NCI-H146 (cell line): ENCODE data around the gene CBFA2T3.
"Not testable (repeated sequence)": the region's sequence is repeated elsewhere in the genome, so short reads cannot be mapped to it uniquely, and the experiment has no call there.

Source experiments
- DNase-seq: peaks from one replicate; lab custom pipeline; 2025; lab: John Stamatoyannopoulos, UW

Gene CBFA2T3

DNA sequence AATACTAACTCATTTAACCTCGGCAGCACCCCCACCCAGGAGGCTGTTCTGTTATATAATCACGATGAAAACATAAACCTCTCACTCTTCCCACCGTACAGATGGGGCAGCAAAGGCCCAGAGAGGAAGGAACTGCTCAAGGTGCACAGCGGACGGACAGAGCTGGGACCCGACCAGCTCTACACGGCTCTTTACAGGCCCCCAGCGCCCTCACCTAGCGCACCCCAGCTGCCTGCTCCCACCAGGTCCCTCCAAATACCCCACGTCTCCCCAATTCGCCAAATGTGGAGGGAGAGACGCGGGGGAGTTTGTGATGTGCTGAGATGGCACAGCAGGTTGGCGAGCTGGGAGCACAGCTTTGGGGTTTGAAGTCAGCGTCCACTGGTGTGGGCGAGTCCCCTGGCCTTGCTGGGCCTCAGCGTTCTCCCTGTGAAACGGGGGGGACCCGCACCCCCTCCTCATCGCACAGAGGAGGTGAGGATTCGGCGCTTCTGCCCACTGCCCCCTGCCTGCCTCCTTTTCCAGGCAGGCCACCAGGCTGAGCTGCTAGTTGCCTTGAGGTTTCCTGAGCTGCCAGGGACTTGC lies 54.1 kb downstream of the CBFA2T3 start:
- DNase-seq, result no peak

DNA sequence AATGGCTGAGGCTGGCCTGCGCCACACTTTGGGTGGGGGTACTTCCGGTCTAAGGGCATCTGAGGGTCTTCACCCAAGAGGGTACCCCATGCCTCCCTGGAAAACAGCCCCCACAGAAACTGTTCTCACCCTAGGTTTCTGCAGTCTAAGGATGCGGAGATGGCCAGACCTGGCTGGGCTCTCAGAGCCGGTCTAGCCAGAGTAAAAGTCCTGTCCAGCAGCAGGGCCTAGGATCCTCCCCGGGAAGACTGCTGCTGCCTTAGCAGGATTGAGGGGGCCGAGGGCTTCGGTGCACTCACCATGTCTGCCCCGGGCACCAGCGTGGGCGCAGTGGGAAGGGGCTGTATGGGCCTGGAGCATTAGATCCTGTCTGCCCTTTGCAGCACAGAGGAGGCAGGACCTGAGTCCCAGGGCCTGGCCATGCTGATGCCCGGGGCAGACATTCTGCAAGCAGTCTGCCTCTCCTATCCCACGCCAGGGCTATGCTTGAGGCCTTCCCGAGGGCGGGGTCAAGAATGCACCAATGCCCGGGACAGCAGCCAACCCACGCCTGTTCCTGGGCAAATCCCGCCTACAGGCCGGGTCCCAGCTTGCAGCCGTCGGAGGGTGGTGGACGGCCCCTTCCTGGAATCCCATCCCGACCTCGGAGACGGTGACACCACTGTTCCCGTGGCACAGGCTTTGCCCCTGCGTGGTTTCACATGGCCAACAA lies 54.7 kb downstream of the CBFA2T3 start:
- no peak for DNase-seq

DNA sequence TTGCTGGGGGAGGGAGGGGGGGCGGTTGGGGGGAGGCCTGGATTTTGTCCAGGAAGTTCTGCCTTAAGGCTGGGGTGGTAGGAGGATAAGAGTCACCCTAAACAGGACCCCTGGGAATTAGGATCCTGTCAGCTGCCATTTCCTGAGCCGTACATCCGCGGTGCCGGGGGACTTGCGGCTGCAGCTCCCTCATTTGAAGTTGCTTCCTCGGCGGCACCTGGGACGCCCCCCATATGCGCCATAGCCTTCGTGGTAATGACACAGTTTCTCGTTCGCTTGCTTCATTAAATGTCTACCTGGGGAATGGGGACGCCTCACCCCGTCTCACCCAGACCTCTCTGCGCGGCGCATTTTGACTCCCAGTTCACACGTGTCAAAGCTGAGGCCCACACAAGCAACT lies 55.4 kb downstream of the CBFA2T3 start:
- no peak for DNase-seq

DNA sequence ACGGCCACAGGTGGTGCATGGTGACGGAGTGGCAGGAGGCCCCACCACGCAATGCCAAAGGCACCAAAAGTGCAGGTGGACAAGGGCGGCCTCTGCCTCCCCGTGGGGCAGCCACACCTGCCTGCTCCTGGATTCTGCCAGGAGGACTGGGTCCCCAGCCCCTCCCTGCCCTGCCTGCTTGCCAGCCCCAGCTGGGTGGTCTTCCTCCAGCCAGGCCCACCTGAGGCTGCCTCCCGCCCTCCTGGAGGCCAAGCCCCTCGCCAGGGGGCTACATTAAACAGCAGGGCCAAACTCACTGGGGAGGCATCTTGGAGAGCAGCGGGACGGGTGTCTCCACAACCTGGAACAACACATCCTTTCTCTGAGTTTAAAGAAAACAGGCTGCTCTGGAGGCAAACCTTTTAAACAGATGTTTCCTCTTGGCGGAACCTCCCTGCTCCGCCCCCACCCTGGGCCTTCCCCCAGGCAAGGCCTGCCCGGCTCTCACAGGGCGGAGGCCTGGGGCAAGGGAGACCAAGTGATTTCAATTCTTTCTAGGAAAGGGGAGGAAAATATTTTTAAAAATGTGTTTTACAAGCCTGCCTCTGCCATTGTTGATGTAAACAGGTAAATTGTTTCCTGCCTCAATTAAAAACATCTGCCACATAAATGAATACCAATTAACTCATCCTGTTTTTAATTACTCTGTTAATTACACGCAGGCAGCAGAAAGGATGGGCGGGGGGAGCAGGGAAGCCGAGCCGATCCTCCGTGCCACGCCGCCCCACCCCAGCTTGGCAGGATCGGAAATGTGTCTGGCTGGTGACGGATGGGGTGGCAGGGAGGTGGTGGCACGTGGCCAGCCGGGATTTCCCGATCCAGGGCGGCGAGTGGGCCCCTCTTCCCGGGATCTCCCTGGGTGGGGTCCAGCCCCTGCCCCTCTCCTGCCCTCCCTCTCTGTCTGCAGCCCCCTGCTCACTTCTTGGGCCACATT lies 56.1 kb downstream of the CBFA2T3 start:
- DNase-seq, result peak; percentile 29

DNA sequence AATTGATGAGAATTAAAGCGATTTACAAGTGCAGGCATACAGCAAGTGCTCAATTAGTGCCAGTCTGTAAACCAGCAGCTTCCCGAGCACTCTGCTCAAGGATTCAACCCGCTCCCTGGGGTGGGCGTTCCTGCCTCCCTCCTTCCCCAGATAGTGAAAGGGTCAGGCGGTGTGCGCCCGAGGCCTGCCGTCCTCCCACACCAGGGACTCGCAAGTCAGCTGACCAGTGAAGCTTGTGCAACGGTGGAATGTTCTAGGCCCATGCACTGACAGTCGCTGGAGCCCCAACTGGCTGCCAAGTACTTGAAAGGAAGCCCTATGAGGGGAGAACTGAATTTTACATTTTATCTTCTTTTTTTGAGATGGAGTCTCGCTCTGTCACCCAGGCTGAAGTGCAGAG lies 57.1 kb downstream of the CBFA2T3 start:
- DNase-seq, result no peak

DNA sequence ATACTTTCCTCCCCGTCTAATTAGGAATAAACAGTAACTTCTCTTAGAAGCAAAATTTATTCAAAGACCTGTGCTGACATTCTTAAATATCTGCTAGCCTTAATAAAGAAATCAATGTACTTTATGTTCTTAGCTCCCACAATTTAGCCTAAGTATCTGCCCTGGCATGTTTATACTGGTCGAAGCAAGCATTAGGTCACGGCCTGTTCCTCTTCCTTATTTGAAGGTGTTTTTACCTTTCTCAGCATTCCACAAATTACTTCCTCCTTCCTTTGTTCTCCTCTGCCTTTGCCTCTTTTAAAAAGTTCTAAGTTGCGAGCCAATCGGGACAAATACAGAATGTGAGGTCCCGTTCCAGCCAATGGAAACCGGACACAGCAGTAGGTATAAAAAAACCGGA lies 58.1 kb downstream of the CBFA2T3 start:
- not testable (repeated sequence) for DNase-seq

DNA sequence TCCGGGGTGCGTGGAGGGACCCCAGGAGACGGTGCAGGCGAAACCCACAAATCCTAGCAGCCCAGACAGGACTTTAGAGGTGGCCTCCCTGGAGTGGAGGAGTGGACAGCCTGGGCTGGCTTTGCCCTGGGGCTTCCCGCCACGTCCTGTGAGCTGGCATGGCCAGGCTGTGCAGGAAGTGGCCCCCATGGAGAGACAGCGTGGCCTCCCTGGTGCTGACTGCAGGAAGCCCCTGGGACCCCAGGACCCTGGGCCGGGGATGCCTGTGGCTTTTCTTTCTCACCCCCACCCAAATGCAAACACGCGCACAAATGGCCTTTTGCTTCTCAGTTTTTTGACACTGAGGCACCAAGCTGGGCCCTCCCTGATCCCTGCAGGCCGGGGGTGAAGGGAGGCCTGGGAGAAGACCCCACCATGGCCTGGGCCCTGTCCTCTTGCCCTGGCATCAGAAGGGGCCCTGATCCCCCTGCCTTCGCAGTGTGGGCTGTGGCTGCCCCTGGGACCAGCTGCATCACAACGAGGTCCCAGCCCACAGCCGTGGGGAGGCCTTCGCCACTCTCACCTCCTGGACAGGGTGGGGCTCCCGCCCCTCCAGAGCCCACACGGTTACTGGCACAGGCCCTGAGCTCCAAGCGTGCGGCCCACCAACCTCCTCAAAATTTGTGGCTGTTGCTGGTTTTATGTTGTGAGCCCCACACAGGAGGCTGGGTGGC lies 58.9 kb downstream of the CBFA2T3 start:
- no peak for DNase-seq

DNA sequence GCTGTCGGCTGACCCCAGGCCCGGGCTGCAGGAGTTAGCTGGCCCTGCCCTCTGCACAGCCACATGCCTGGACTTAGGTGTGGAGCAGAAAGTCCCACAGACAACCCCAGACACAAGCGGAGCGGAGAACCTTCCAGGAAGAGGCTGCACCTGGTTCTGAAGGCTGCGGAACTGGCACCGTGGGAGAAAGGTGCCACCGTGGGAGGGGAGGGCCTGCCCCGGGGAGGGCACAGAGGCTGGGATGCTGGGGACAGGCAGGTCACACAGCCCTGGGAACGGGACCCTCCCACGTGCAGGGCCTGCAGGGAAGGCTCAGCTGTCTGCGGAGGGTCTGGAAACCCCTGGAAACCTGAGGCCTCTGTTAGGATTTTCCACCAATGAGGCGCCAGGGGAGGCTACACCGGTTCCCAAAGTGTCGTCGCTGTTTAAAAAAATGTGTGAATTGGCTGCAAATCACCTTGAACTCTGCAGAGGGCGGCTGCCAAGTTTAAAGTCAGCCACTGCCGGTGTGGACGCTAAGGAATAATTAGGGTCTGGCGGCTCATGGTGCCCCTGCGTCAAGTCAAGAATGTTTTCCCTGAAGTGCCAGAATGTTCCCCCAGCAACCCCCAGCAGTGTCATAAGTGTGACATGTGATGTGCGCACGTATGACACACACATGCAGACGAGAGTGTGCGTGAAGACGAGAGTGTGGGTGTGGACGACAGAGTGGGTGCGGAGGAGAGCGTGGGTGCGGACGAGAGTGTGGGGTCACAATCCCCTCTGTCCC lies 59.7 kb downstream of the CBFA2T3 start:
- DNase-seq, result no peak

DNA sequence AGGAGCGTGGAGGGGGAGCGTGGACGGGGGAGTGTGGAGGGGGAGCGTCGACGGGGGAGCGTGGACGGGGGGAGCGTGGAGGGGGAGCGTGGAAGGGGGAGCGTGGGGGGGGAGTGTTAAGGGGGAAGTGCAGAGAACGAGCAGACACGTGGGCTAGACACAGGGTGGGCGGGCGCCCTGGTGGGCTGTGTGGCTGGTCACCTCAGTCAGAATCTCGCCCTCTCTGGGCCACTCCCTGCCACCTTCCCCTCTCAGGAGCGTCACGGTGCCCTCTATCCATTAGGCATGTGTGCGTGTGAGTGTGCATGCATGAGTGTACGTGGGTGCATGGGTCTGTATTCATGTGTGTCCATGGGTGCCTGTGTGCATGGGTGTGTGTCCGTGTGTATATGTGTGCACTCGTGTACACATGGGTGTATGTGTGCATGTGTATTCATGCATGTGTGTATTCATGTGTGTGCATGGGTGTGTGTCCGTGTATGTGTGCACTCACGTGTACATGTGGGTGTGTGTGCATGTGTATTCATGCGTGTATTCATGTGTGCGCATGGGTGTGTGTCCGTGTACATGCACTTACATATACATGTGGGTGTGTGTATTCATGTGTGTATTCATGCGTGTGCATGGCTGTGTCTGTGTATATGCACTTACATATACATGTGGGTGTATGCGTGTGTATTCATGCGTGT lies 61.2 kb downstream of the CBFA2T3 start:
- DNase-seq, result no peak

DNA sequence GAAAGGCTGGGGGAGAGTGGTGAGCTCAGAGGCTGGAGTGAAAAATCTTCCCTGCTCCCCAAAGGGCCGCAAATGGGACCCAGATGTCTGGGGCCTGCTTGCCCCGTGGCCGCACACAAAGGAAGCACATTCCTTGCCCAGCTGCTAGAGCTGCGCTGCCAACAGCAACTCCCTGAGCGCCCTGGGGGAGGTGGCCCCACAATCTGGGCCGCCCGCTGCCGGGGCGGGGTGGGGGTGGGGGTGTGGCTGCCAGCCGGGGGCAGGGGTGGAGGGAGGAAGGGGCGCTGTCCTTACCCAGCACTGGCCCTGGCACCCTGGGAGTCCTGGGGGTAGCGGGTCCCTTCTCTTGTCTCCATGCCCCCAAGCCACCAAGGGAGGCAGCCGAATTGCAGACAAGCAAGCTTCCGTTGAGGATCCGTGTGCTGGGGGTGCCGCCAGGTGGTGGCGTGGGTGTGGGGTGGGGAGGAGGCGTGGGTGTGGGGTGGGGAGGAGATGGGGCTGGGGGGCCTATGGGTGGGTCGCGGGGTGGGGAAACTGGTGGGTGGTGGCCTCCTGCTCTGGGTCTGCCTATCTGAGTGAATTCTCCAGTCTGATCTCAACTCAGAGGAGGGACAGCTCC lies 62.1 kb downstream of the CBFA2T3 start:
- DNase-seq, result no peak

DNA sequence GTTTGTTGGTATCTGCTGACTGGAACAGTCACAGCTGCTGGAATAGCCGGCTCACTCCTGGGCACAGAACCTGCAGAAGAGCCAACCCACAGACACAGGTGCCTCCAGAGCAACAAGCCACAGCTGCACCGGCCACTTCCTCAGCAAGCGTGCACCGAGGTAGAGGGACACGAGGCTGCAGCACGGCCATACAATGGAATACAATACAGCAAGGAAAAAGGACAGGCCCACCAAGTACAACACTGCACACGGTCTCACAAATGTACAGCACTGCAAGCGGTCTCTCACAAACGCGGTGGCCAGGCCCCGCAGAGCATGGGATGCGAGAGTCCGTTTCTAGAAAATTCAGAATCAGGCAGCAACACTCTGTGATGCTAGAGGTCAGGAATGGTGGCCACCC lies 63.1 kb downstream of the CBFA2T3 start:
- DNase-seq, result no peak

DNA sequence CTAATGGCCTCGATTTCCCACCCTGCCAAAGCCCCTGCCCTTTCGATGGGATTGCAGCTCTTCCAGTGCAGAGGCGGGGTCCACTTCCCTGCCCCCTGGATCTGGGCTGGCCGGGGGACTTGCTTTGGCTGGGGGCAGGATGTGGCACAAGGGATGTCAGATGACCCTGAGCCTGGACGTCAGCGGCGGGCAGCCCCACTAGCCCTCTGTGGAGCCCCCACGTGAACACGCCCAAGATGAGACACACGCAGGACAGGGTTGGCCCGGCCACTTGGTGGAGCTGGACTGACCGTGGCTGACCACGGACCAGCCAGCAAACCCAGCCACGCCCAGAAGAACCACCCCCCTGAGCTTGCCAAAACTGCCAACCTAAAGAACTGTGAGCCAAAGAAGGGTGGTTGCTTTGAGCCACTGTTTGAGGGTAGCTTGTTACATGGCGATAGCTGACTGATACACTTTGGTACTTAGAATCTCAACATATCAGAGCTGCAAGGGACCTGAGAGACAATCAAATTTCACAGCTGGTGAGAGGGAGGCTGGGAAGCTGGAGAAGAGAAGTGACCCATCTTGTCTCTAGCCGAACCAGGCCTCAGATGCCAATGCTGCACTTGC lies 63.9 kb downstream of the CBFA2T3 start:
- no peak for DNase-seq

DNA sequence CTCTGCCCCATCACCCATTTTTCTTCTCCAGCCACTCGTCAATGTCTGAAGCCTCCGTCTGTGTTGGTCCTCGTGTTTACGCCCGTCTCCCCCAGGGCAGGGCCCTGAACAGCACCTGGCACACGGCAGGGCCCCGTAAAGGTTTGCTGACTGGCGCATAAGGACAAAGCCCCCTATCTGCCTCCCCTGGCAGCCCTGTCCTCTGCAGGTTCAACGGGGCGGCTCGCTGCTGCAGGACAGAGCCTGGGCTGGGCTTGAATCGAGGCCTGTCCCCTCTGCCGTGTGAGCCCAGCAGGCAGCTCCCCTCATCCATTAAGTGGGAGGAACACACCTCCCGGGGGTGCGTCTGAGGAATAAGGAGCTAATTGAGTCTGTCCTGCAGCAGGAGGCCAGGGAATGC lies 64.5 kb downstream of the CBFA2T3 start:
- DNase-seq, result no peak

DNA sequence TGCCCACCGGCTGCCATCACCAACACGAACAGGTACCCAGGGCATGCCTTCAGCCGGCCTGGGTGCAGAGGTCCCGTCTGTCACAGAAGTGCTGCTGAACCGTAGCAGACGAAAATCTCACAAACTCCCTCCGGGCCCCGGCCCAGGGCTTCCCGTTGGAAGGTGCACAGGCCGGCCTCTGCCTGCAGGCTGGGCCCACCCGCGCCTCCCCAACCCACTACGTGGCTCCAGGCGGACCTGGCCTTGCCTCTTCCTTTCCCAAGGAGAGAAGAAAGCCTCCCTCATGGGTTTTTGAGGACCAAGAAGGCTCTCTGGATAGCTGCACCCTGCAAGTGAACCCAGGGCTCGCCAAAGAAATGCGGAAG lies 65.1 kb downstream of the CBFA2T3 start:
- no peak for DNase-seq

DNA sequence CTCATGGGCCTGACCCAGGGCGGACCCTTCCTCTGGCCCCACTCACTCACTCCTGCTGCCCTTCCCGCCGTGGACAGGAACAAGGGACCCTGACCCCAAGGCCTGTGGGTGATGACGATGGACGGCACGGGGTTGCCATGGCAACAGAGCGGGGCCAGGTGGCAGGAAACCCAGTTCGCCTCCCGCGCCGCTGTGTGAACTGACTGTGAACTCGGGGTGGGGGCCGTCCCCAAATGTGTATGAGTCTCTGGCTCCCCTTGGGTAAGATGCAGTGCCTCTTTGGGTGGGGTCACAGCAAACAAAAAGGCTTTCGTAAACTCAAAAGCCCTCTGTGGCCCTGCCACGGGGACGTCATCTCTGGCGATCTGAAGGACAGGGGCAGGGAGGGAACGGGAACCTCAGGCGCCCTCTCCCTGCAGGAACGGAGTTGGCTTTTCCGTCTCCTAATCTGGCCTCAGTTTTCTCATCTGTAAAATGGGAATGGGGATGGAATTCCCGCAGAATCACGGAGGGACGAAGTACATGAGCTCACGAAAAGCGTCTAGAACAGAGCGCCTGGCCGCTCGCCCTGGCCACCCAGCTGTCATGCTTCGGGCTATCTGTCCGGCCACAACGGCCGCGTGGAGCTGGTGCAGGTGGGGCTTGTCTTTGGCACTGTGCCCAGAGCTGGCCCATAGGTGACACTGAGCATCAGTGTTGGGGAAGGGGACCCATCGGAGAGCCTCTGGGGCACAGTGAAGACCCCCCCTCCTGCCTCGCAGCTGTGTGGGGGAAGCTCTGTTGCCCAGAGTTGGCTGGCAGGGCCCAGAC lies 65.7 kb downstream of the CBFA2T3 start:
- DNase-seq, result peak; percentile 19

DNA sequence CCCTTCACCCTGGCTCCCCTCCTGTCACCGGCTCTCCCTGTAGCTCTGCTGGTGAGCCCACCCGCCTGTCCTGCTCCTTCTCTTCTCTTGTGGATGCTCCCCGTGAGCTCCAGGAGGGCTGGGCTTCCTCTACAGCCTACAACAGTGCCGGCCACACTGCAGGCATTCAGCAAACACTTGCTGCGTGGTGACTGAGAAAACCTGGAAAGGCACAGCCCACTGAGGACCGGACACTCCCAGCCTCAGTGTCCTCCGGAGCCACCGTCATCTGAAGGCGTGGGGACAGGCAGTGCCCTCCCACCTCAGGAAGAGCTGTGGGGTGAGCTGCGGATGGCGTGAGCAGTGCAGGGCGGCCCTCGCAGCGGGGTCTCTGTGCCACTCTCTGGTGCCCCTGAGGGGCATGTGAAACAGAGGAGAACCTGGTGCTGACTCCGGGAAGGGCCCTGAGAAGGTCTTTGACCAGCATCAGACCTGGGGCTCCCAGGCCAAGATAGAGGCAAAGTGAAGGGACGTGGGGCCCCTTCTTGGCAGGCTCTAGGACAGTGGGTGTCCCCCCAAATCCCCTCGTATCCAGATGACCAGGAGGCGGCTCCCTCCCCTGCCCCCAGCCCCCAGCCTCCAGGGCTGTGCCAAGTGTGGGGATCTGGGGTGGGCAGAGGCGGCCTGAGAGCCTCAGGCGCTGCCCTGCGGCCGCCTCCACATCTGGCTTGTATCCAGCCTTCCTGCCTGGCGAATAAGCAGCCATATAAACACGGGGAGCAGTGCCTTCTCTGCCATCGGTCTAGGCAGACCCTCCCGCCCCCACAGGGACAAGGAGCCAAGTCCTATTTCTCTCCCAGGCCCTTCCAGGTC lies 66.5 kb downstream of the CBFA2T3 start:
- DNase-seq, result no peak

DNA sequence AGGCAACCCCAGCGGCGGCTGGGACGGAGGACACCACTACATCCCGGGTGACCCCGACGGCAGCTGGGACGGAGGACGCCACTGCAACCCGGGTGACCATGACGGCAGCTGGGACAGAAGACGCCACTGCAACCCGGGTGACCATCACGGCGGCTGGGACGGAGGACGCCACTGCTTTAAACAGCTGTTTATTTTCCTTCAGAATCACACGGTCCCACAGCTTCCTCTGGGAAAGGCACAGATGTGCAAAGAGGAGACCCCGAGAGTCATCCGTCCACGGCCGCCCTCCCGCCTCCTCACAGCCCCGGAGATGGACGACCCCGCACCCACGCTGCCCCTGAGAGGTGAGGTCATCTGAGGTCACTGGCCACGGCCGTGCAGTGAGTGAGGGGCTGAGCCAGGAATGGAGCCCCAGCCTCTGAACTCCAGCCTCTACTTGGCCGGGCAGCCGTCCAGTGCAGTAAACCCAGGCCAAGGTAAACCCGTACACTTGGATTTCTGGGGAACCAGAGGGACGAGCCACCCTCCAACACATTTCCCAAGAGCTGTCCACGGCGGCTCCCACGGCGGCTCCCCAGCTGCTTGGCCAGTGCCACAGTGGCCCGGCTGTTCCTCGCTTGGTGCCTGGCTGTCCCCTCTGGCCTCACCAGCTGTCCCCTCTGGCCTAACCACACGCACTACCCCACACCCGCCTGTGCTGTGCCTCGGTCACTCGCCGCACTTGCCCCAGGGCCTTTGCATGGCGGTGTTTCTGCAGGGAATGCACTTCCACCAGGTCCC lies 67.4 kb downstream of the CBFA2T3 start:
- no peak for DNase-seq
